K562 (cell line): ENCODE measurements around the gene KDELR3. TPM values are rescaled to one million over a fixed set of nuclear protein-coding genes. Genes with fewer than 3 reads are reported as not detected.

Experiments
- ATAC-seq: fragments of 200-7000 bp; cut with Tn5 transposase; 3 replicates; pipeline ENCODE4 v1.9.1; 2020; ENCODE audit warnings: moderate library complexity
- BruUV-seq: library from RNA; stranded (reverse); fragments of 400-500 nt; replicated peaks from 2 replicates; lab custom pipeline; 2021; lab: Mats Ljungman, UMichigan
- CTCF ChIA-PET: fragments of 300-600 bp; formaldehyde crosslinking; extraction: SDS; loops from one replicate; lab custom pipeline; 2021; ENCODE audit warnings: low intra/inter-chr PET ratio; lab: Yijun Ruan, JAX
- POLR2A ChIA-PET: fragments of 300-600, 350-650 bp; sonication (Branson Sonifier 250); formaldehyde crosslinking; extraction: SDS; loops from one replicate; lab custom pipeline; 2021; ENCODE audit warnings: antibody characterized with exemption, inconsistent platforms; lab: Yijun Ruan, JAX
- DNase-seq, 4 experiments: peaks; one replicate each; pipeline versions ENCODE4 v3.0.0 to v3.0.0-alpha.2; 2011 to 2018; ENCODE audit warnings: low spot score in 3 of 4, mixed read lengths in 3 of 4; ENCODE audit errors: extremely low read depth in 1 of 4
- FAIRE-seq: peaks from 2 replicates; lab custom pipeline; 2011; peaks lifted over from hg19 to GRCh38; lab: Jason Lieb, UNC
- H2AFZ ChIP-seq: 2 replicates; pipeline ENCODE4 v1.6.0; 2011; ENCODE audit warnings: low read depth, low read length, control low read depth, inconsistent platforms
- H3K27ac ChIP-seq: fragments of 200-600 bp; 3 replicates; pipeline ENCODE4 v1.8.0; 2011; ENCODE audit warnings: low read depth, mild to moderate bottlenecking, control low read depth, inconsistent platforms, low read length, moderate library complexity, mixed read lengths; ENCODE audit errors: extremely low read depth
- H3K27me3 ChIP-seq, 2 experiments: fragments of 300-600 bp in 1 of 2; 2 replicates in 1 of 2; 3 replicates in 1 of 2; pipeline versions ENCODE4 v1.6.0 to v1.8.0; 2011; ENCODE audit warnings: inconsistent platforms in 2 of 2, low read length in 2 of 2, mild to moderate bottlenecking in 1 of 2, mixed read lengths in 1 of 2, moderate library complexity in 1 of 2; ENCODE audit not compliant: control insufficient read depth in 2 of 2, insufficient read depth in 2 of 2
- H3K36me3 ChIP-seq: fragments of 300-600 bp; 3 replicates; pipeline ENCODE4 v1.8.0; 2011; ENCODE audit warnings: mild to moderate bottlenecking, low read length, inconsistent platforms; ENCODE audit not compliant: control insufficient read depth, insufficient read depth
- H3K4me1 ChIP-seq, 2 experiments: fragments of 200-600 bp in 1 of 2; replicated peaks in 1 of 2; 2 replicates in 1 of 2; 3 replicates in 1 of 2; pipeline versions ENCODE4 v1.5.1 to v1.8.0; 2011; ENCODE audit warnings: inconsistent platforms in 2 of 2, low read length in 2 of 2, mild to moderate bottlenecking in 1 of 2, mixed read lengths in 1 of 2, moderate library complexity in 1 of 2; ENCODE audit not compliant: control insufficient read depth in 2 of 2, insufficient read depth in 2 of 2
- H3K4me2 ChIP-seq: 2 replicates; pipeline ENCODE4 v1.6.1; 2011; ENCODE audit warnings: low read length, control low read depth, inconsistent platforms, mixed read lengths; ENCODE audit not compliant: insufficient read depth
- H3K4me3 ChIP-seq: fragments of 200-600 bp; sonication (generic), shearing (Covaris generic); 2 replicates; pipeline ENCODE4 v1.5.1; 2016; ENCODE audit warnings: control low read depth, inconsistent platforms
- H3K79me2 ChIP-seq: fragments of 200-600 bp; 3 replicates; pipeline ENCODE4 v1.8.0; 2011; ENCODE audit warnings: low read length, inconsistent platforms; ENCODE audit not compliant: control insufficient read depth, insufficient read depth
- H3K9ac ChIP-seq, 2 experiments: 2 replicates each; pipeline versions ENCODE4 v1.6.0 to v1.6.1; 2011; ENCODE audit warnings: low read depth in 2 of 2, low read length in 2 of 2, control low read depth in 1 of 2, inconsistent platforms in 1 of 2, mild to moderate bottlenecking in 1 of 2, mixed read lengths in 1 of 2; ENCODE audit not compliant: insufficient read depth in 1 of 2
- H3K9me1 ChIP-seq: one replicate; pipeline ENCODE4 v1.6.0; 2011; ENCODE audit warnings: inconsistent platforms, mild to moderate bottlenecking, low read length, moderate library complexity; ENCODE audit not compliant: control insufficient read depth, insufficient read depth
- H3K9me3 ChIP-seq: replicated peaks from 2 replicates; pipeline ENCODE4 v1.5.1; 2011; ENCODE audit warnings: low read depth, low read length, inconsistent platforms; ENCODE audit not compliant: control insufficient read depth, insufficient read depth
- H4K20me1 ChIP-seq: replicated peaks from 2 replicates; pipeline ENCODE4 v1.6.1; 2011; ENCODE audit warnings: low read length, inconsistent platforms, mixed read lengths; ENCODE audit not compliant: control insufficient read depth, insufficient read depth
- BHLHE40 ChIP-seq: IDR thresholded peaks from 2 replicates; pipeline ENCODE4 v1.6.1; 2011; ENCODE audit warnings: low read length, improper control_type of control experiment
- ETV6 ChIP-seq, 3 experiments: fragments of 150-350 bp in 1 of 3; sonication (generic) in 1 of 3; formaldehyde crosslinking in 1 of 3; IDR thresholded peaks; 2 replicates each; pipeline versions ENCODE4 v1.6.1 to v1.8.0; 2014 to 2022; ENCODE audit warnings: borderline replicate concordance in 2 of 3, low read depth in 2 of 3, antibody characterized with exemption in 1 of 3, low read length in 1 of 3, mild to moderate bottlenecking in 1 of 3, missing genetic modification reagents in 1 of 3
- POLR2G ChIP-seq: fragments of 200-400 bp; formaldehyde crosslinking; IDR thresholded peaks from 2 replicates; pipeline ENCODE4 v1.6.1; 2017; ENCODE audit warnings: low read depth, mild to moderate bottlenecking, antibody characterized with exemption, low read length, moderate library complexity
- SUPT5H ChIP-seq: fragments of 450-650 bp; IDR thresholded peaks from 2 replicates; pipeline ENCODE4 v1.6.1; 2016
- WGBS: fragments of 100-300 bp; shearing (Covaris generic); methylation state at CpG from one replicate; pipeline ENCODE4 v1.1.6; 2016; ENCODE audit warnings: low coverage, mixed read lengths; ENCODE audit not compliant: insufficient coverage; ENCODE audit errors: missing lambda C conversion rate; 5-methylcytosine and 5-hydroxymethylcytosine counted together
- in situ Hi-C: fragments of 300-500 bp; cut with MboI; formaldehyde crosslinking; loops from 4 replicates; pipeline ENCODE4 v1.15.0; 2018; ENCODE audit warnings: inconsistent platforms, mixed read lengths
- intact Hi-C: fragments of 100-400 bp; cut with micrococcal nuclease; formaldehyde crosslinking; loops from 2 replicates; pipeline ENCODE4 v1.14.2; 2022
- polyA plus RNA-seq, 8 experiments: library from polyadenylated mRNA; depleted of rRNA in 4 of 8; stranded (reverse) in 5 of 8; unstranded in 3 of 8; fragments of >200 nt; fragmentation: Nextera tagmentation in 2 of 8; fragmentation: Illumina TruSeq in 1 of 8; extraction: Ambion mirVana in 2 of 8; extraction: Trizol in 1 of 8; gene quantifications; 2 replicates each; pipeline versions ENCODE4 v1.2.1 to v1.2.3, GENCODE V29; 2011 to 2014; ENCODE audit warnings: inconsistent platforms in 1 of 8, missing spikeins in 1 of 8
- total RNA-seq, 7 experiments: library from RNA; depleted of rRNA in 6 of 7; stranded (reverse); fragments of >200 nt in 6 of 7; fragmentation: Illumina TruSeq in 2 of 7; extraction: Trizol in 2 of 7; gene quantifications; 2 replicates each; pipeline versions ENCODE4 v1.2.1 to v1.2.3, GENCODE V29; 2011 to 2021; ENCODE audit warnings: low replicate concordance in 1 of 7
- TF ChIP-seq, protein P1 (sequence below): fragments of 450-650 bp; IDR thresholded peaks from 2 replicates; pipeline ENCODE4 v1.7.1; 2018; ENCODE audit warnings: mild to moderate bottlenecking, low read depth; ENCODE audit not compliant: partially characterized antibody
- TF ChIP-seq, protein P2 (sequence below): sonication (generic); formaldehyde crosslinking; IDR thresholded peaks from 2 replicates; pipeline ENCODE4 v1.8.1; 2023; ENCODE audit warnings: mild to moderate bottlenecking, missing genetic modification reagents, moderate library complexity

Gene KDELR3
- total and polyA plus RNA-seq, 9 of the 15 experiments (the other 6 are each of a cell fraction or from before 2014, with no cell fraction given): 7.1 to 44.8 (median 9.6) TPM

DNA sequence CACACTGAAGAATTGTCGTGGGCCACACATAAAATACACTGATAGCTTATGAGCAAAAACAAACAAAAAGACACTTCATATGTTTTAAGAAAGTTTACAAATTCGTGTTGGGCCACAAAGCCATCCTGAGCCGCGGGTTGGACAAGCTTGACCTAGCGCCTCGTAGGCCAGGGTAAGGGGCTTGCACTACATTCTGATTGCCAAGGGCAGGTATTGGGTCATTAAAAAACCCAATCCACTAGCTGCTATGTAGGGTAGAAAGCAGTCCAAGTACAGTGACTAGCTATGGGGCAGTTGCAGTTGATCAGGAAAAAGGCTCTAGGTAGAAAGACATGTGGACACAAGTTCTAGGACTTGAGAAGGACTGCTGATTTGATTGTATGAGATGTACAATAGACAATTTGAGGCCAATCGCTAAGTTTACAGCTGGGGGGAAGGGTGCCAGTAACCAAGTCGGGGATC is 14.0 kb downstream of the KDELR3 start:
- ATAC-seq: peak; percentile 20
- POLR2A ChIA-PET: interaction anchor here (1.2 to 2.1 kb wide), 2 partner anchors 9 to 14 kb away, joined by 11 to 13 read pairs; partner anchors contain the start of gene KDELR3
- DNase-seq: no peak

More for the DNA sequence above, 14.0 kb downstream of the KDELR3 start:
- BruUV-seq: no TSS peak
- Histone ChIP-seq H3K27me3 (no peaks in the 10 kb centered on the region), H3K4me3 (no peak overlapping the region), H3K36me3 (peaks cover 66% of the 10 kb centered on the region), H3K9ac (no peak overlapping the region), H3K9me1 (no peaks in the 10 kb centered on the region), H4K20me1 (no peaks in the 10 kb centered on the region), H3K27ac (no peak overlapping the region), H3K4me2 (no peak overlapping the region), H3K4me1 (no peaks in the 10 kb centered on the region), H3K9me3 (no peaks in the 10 kb centered on the region), H2AFZ (no peak overlapping the region), H3K79me2 (no peaks in the 10 kb centered on the region)
- in situ Hi-C loops: no loop called here
- no peak for FAIRE-seq
- 84% methylated on average over 8 of the region's 8 CpGs for WGBS
- intact Hi-C loops: no loop called here
- peak; percentile 44 for TF ChIP-seq POLR2G
- peak; percentile 49 for TF ChIP-seq SUPT5H
- TF ChIP-seq ETV6 (IDR thresholded peaks at IDR 0.05; ENCODE audit: borderline replicate concordance in 1 of 2, low read depth in 2 of 2, low read length in 1 of 2): no peak
- no peak for TF ChIP-seq ETV6 (CRISPR knock-in tag; IDR thresholded peaks at IDR 0.05; ENCODE audit: borderline replicate concordance)
- TF ChIP-seq, protein P1, sequence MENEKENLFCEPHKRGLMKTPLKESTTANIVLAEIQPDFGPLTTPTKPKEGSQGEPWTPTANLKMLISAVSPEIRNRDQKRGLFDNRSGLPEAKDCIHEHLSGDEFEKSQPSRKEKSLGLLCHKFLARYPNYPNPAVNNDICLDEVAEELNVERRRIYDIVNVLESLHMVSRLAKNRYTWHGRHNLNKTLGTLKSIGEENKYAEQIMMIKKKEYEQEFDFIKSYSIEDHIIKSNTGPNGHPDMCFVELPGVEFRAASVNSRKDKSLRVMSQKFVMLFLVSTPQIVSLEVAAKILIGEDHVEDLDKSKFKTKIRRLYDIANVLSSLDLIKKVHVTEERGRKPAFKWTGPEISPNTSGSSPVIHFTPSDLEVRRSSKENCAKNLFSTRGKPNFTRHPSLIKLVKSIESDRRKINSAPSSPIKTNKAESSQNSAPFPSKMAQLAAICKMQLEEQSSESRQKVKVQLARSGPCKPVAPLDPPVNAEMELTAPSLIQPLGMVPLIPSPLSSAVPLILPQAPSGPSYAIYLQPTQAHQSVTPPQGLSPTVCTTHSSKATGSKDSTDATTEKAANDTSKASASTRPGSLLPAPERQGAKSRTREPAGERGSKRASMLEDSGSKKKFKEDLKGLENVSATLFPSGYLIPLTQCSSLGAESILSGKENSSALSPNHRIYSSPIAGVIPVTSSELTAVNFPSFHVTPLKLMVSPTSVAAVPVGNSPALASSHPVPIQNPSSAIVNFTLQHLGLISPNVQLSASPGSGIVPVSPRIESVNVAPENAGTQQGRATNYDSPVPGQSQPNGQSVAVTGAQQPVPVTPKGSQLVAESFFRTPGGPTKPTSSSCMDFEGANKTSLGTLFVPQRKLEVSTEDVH: peak; percentile 12
- TF ChIP-seq, protein P2, sequence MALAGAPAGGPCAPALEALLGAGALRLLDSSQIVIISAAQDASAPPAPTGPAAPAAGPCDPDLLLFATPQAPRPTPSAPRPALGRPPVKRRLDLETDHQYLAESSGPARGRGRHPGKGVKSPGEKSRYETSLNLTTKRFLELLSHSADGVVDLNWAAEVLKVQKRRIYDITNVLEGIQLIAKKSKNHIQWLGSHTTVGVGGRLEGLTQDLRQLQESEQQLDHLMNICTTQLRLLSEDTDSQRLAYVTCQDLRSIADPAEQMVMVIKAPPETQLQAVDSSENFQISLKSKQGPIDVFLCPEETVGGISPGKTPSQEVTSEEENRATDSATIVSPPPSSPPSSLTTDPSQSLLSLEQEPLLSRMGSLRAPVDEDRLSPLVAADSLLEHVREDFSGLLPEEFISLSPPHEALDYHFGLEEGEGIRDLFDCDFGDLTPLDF: no peak
- no peak for TF ChIP-seq BHLHE40
- CTCF ChIA-PET: no interaction called here
